ENCODE data around the gene HOXC10.

Gene HOXC10

DNA sequence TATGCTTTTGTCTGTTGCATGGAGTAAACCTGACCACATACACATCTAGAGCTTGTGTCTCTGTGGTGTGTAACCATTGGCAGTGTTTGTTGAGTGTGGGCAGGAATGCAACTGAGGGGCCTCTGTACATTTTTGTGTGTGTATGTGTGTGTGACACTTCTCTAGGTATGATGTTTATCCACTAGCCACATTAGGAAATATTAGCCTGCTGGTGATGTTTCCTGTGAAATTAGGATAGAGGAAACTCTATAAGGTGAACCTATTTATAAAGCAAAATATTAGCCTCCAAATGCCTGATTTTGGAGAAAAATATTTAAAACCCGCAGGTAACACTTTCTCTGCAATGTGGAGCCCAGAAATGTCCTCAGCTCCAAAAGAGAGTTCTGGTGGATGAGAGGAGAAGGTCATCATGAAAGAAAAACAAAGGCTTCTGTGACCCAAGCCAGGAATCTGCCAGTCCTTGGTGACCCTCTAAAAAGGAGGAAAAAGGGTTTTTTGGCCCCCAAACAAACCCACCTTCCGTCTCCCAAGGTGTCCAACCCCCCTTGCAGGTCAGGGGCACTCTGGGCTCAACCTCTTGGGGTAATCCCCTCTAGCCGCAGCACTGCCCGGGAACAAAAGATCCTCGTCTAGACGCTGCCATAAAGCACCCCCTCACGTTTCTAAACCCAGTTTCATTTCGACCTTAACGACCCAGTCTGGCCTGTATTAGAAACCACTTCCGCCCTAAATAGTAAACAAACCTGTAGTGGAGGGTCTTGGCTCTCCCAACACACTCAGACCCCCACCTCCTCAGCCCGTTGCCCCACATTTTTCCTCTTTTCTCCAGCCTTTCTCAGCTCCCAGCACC is 7.1 kb upstream of the HOXC10 start:
- no peak for DNase-seq

DNA sequence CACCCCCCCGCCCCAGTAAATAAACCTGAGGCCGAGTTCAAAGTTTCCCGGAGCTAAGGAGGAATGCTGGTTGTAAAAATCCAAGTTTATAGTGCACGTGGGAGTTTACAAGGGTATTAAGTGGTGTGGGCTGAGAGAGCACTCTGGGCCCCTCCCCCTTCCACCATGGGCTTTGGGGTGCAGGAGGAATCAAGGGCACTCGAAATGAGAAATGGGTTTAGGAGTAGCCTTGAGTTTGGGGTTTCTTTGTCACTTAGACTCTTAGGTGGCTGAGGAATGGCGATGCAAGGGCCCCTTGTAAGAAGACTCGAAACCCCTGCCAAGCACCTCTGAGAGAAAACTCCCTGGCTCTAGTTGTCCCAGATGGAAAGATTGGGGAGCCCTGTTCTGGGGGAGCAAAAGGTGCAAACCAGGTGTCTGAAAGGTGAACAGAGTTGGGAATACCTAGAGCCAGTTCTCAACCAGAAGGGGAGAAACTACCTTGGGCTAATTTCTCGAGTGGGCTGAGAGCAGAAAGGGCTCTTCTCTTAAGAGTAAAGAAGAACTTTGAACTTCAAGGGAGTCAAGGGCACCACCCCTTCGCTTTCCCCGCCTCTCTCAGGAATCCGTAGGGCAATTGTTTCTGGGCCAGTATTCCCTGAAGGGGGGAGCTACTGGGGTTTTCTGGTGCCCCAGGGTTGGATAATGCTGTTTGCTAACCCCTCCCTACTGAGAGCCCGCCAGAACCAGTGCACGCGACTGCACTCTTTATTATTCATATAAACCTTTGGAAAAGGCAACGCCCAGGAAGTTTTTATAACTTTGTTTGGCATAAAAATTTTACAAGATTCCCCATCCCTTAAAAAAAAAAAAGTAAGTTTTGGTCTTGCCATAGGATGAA is 6.2 kb upstream of the HOXC10 start:
- no peak for DNase-seq

DNA sequence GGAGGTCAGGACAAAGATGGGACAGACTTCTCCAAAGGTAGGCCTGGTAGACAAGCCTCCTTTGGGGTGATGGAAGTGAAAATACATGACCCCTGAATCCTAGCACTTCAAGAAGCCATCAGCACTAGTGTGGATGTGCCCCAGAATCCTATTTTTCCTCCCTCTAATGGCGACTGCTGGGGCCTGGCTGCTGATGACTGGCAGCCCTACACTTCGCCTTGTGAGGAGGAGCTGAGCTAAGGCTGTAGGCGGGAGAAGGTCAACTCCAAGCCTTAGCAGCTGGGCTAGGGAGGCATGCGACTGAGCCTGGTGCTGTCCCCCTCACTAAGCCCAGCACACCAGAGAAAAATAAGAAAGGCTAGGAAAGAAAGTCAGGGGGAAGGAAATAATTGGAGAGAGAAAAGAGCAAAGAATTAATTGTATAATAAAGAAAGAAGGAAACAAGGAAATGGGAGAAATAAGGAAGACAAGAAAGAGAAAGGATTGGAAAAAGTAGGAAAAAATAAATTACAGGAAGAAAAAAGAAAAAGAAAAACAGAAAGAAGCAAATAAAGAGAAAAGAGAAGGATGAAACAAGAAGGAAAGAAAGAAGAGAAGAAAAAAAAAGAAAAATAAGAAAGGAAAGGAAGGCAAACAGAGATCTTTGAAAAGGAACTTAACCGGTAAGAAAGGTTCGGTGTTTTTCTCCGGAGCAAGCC is 4.7 kb upstream of the HOXC10 start:
- DNase-seq = no peak

DNA sequence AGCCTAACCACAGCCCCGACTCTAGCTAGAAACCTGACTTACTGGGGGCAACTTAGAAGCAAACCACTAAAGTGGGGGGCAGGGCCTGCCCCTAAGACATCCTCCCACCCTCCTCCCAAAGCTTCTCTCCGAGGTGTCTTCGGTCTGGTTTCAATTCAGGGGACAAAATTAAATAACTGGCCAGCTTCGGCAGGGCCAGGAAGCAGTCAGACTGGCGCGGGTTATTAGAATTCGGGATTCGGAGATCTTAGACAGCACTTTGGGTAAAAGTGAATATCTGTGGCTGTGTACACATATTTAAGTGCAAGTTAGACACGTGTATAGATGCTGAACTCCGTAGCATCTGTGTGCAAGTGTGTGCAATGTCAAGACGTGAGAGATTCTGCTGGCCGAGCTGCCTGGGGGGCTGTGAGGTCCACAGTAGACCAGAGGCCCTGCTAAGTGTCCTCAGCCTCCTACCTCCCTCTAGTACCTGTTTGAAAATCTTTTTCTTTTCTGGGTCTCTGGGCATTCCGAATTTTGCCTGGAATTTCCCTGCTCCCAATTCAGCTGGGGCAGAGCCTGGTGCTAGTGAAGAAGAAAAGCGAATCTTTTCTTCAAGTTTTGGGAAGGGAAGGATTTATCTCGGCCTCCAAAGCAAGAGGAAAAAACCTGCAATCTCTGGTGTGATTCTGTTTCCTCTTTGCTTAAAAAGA is 4.0 kb upstream of the HOXC10 start:
- no peak for DNase-seq

DNA sequence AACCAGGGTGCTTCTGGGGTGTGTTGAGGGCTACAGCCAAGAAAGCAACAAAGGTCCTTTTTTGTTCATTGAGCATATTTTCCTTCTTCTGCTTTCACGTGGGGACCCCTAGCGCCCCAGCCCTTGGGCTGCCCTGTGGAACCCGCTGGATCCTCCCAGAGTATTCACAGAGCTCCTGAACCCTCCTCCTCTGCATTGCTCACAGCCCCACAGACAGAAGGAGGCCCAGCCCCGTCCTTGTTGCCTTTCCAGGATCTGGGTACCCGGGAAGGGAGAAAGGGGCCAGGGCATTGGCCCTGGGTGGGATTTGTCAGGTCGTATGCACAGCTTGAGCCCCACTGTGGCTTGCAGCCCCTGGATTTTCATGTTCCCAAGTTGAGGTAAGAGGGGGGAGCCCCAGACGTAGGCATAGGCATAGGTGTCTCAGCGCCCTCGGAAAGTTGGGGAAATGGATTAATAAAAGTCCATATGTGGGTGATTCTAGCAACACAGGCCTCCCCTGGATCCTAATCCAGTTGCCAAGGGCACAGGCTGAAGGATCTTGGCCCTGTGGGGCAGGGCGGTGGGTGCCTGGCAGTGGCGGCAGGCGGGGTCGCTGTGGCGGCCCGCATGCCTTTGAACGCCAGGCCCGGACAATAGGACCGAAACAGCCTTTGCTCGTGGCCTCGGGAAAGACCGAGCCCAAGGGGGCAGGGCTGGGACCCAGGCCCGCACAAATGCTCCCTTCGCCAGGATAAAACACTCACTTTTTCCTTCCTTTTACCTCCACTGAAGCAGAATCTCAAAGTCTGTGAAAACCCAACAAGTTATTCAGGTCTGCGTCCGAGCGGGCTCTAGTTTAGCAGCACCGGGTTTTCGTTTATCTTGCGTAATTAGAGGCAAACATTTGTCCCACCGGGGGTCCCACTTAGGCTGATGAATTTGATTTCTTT is 3.0 kb upstream of the HOXC10 start:
- no peak for DNase-seq

DNA sequence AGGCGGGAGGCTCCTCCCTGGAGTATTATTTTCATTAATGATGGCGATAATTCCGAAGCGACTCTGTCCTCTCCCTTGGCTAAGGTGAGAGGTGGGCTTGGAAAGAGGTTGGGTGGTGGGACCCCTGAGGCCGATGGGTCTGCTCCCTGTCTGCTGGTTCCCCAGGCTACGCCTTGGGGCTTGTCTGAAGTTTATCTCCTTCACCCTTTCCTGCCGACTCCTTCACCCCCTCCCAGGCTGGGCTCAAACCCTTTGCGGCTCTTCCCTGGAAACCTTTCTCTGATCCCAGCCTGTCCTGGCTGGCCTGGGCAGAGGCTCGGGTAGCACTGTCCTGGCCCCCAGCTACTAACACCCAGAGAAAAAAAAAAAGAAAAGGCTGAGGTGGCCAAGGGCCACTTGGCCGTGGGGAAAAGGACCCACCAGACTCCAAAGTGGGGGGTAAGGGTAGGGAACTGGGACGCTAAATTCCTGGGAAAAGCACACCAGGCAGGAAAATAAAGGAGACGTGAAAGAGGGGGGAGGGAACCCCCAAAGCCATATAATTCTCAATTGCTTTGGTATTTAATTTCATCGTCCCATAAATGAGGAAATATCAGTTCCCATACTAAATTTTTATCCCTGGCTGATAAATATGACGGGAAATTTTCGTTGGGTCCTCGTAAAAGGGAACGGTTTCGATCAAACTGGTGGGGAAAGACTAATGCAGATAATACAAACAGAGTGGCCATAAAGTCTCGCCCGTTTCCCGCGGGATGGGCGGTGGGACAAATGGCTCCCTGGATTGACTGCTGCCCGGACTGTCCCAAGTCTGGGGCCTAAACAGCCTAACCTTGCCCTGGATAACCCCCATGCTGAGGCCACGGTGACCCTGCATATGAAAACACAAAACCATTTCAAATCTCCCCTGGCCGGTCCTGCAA is 2.0 kb upstream of the HOXC10 start:
- DNase-seq = no peak

DNA sequence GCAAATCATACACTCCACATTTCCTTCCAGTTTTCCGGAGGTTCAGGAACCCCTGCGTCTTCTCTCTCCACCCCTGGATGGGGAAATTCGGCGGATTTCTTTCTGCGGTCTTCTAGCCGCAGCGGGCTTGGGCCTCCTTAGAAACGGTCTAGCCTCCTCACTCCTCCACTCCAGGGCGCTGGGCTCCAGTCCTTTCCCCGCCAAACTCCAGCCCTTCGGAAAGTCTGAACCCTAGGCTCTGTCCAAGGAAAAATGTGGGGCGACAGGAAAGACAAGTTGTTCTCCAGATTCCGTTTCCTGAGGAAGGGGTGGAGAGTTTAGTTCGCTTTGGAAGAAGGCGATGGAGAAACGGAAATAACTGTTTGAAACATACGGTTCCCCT is 1.4 kb upstream of the HOXC10 start:
- DNase-seq = no peak

DNA sequence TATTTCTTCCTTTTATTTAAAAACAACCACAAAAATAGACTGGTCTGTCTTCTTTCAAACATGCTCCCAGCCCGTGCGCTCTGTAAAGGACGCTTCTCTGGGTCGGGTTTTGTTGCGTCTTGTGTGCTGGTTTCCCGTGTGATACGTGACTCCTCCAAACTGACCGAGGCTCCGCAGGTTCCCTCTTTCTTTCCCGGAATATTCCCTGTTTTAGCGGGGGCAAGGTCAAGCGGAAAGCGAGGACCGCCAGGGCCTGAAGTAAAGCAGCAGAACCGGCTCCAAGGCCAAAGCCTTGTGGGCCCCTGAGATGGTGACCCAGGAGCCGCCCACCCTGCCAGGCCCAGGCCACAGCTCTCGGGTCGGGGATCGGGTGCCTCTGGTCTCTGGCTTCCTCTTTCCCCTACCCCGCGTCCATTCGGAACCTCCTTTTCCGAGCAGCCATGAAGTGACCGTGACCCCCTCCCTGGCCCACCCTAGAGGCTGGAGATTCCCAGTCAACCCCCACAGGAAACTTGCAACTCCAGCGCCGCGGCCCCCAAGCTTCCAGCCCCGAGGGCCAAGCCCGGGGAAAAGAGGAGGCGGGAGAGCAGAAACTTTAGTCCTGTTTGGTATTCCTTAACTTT is 885 bp upstream of the HOXC10 start:
- DNase-seq = no peak

DNA sequence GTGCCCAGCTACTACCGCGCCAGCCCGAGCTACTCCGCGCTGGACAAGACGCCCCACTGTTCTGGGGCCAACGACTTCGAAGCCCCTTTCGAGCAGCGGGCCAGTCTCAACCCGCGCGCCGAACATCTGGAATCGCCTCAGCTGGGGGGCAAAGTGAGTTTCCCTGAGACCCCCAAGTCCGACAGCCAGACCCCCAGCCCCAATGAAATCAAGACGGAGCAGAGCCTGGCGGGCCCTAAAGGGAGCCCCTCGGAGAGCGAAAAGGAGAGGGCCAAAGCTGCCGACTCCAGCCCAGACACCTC is 697 bp downstream of the HOXC10 start:
- DNase-seq = no peak

DNA sequence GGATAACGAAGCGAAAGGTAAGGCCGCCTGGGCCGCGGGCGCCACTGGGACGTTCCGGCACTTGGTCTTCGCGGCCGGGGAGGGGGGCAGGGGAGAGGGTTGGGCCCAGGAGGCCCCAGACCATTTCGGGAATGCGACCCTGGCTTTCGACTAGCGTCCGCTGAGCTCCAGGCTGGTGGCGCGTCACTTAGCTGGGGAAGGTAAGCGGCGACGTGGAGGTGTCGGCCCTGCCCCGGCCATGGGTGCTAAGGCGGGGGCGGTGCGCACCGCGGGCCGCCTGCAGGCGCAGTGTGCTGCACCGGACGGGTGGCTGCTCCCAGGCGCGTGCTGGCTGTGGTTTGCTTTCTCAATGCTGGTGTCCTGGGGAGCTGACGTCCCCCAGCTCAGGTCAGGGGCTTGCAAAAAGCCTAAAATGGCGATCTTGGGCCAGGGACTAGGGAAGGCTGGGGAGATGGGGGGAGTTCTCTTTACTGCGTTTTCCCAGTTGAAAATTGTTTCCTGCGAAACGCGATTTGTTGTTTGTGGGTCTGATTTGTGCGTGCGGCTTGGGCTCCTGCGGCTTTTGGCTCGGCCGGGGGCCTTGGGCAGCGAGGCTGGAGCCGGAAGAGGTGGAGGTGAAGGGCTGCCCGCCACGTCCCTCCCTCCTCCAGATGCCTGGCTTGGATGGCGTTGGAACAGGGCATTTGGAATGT is 1.2 kb downstream of the HOXC10 start:
- DNase-seq = no peak

DNA sequence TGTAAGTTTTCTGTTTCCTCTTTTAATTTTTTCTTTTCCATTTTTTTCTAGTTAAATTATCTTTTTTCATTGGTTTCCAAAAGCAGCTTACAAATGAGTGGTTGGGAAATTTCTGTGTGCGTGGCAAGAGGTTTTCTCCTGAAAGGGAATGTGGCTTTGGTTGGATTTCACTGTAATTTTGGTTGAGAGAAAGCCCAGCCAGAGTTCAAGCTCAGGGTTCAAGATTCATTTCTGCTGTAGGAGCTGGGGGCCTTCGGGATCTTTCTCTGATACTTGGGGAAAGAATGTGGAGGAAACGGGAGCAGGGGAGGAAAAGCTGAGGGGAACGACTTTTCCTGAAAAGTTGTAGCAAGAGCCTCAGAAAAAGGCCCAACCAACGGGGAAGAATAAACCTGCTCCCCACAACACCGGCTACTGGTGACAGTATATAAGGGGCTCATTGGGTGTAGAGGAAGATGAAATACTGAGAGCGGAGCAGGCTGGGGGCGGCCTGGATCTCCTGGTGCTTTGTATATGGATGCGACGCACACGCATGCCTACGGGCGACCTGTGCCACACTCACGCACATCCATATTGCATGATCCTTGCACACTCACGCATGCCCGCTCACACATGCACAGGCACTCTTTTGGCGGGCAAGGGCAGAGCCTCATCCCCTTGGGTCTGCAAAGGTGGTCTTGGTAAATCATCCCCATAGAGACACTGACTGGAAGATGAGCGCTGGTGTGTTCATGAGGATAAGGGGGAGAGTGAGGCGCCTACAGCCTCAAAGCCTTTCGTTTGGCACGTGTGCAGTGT is 1.9 kb downstream of the HOXC10 start:
- DNase-seq = no peak

DNA sequence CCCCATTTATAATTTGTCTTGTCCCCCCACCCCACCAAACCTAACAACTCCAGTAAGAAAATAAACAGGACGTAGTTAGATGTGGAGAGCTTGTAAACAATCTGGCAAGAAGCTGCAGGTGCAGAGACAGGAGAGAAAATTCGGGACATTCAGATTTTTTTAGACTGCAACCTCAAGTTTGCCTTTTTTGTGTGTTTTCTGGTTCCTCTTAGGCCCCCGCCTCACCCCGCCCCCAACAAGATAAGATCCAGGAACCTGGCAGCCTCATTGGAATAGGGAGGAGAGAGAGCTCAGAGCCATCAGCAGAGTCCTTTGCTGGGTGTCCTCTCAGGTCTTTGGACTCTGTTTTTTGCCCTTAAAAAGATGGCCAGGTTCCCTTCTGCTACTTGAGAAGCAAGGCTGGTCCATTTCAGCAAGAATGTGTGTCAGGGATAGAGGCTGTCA is 2.9 kb downstream of the HOXC10 start:
- no peak for DNase-seq

DNA sequence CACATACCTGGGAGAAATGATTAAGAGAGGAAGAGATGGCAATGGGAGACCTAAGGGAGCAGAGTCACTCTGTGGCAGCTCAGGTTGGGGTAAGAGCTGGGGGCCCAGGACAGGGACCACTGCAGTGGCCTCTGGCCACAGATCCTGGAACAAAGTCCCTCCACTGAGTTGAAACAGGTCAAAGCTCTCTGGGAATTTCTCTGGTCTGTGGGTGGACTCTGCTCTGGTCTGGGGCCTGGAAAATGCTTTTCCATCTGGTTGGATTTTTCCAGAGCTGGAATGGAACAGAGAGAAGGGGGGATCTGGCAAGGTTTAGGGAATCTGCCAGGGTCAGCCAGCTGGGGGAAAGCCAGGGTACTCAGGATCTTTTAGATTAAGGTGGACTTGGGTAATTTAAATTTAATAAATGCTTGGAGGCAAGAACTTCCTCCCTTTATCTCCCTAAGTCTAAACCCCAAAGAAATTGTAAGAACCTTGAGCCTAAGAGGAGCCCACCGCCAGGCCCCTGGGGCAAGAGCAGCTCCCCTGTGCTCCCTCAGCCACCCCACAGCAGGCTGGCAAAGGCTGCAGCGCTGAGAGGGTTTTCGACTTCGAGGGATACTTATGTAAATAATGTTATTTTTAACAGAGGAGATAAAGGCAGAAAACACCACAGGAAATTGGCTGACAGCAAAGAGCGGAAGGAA is 3.7 kb downstream of the HOXC10 start:
- DNase-seq = no peak

DNA sequence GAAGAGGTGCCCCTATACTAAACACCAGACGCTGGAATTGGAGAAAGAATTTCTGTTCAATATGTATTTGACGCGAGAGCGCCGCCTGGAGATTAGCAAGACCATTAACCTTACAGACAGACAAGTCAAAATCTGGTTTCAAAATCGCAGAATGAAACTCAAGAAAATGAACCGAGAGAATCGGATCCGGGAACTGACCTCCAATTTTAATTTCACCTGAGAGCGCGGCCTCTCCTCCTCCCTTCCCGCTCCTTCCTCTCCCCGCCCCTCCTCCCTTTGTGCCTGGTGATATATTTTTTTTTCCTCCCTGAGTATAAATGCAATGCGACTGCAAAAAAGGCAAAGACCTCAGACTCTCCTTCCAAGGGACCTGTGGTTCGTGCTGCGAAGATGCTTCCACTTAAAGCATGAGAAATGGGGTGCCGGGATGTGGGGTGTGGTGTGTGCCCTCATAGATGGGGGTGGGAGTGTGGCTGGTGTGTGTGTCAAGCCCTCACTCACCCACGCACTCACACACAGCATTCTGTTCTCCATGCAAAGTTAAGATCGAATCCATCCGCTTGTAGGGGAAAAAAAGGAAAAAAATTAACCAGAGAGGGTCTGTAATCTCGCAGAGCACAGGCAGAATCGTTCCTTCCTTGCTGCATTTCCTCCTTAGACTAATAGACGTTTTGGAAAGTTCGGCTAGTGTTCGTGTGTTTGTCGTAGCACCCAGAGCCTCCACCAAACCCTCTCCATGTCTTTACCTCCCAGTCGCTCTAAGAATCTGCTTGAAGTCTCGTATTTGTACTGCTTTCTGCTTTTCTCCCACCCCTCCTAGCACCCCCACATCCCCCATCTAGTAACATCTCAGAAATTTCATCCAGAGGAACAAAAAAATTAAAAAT is 4.5 kb downstream of the HOXC10 start:
- DNase-seq = peak; percentile 54

DNA sequence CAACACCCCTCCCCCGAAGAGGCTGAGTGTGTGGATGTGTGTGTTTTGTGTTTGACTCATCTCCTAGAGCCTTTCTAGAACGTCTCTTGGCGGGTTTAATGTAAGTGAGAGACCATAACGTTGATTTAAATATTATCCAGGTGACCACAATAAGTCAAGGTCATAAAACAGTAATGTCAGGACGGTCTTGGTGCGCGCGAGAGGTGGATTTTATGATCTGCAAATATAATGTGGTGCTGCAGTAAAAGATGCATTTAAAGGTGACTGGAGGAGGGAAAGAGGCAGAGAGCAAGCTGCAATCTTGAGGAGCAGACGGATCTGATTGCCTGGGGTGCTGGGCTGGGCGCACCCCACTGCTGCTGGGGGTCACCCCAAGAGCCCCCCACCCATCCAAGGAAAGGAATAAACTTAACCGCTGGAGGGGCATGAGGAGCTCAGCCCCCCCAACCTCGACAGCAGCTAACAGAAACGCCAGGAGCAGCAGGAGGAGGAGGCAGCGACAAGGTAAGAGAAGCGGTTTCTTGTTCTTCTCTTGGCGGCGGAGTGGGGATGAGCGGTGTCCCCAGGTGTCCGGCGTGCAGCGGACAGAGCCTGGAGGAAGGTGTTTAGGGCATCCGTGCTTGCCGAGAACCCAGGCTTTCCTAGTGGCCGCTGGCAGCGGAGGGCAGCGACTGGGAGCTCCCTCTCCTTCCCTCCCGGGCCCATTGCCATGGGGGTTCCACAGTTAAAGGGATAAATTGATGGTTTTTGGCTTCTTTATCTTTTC is 5.5 kb downstream of the HOXC10 start:
- peak; percentile 19 for DNase-seq

DNA sequence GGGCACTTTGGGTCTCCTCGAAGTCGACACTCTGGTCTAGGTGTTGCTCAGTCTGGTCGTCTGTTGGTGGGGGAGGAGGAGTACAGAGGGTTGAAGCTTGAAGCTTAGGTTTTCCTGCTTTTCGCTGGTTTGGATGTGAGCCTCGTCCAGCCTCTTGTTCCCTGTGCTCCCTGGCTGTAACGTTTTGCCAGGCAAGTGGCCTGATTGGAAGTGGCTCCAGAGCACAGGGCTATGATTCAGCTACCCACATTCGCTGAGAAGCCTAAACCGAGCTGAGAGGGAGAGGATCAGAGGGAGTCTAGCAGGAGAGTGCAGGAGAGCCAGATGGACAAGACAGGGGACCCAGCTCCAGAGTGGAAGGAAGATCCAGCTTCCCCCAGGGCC is 6.1 kb downstream of the HOXC10 start:
- no peak for DNase-seq

Data from NCI-H1092 (cell line).